ENCODE data around the gene DOC2A.

The DOC2A gene

DNA sequence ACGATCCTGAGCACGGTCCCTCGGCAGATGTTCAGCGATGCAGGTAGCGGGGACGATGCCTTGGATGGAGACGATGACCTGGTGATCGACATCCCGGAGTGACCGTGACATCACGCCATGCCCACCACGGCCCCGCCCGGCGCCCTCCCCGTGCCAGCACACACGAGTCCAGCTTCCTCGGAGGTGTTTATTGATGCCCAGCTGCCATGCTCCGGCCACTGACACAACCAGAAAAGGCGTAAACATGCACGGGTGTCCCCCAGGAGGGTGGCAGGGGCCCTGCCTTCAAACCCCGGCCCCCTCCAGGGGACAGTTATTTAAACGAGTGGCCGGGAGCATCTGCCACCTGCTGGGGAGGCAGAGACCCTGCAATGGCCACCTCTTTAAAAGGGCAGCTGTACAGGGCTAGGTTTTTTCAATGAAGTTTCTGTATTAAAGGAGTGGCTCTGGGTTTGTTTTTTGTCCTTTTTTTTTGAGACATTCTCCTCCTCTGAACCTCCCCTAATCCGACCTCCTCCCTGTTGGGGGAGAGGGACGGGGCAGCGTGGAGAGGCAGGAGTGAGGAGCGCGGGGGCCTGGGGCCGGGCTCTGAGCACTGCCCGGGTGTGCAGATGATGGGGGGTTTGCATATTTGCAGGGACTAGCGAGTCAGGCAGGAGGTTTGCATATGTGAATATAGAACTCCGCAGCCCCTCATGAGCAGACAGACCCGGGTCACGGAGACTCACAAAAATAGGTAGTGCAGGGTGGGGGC is 5.3 kb downstream of the DOC2A start:
- in situ Hi-C loops (cut with HindIII; ENCODE audit: low sequenced_read_pairs), result no loop called here

DNA sequence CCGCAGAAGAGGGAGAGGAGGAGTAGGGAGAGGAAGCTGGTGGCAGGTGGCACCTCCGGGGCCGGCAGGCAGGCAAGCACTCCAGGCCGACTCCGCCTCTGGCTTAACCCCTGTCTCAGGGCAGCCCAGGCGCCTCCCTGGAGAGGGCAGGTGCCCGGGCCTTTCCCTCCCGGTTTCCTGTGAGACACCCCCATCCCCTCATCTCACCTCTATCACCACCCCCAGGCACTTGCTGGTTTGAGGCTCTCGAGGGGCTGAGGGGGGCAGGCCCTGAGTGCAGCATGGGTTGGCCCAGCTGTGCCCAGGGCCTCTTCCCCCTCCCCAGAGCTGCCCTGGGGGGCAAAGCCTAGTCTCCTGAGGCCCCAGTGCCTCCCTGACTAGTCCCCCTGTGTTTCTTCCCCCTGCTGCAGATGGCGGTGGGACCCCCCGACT is 6.0 kb downstream of the DOC2A start:
- in situ Hi-C loops (cut with HindIII; ENCODE audit: low sequenced_read_pairs), result no loop called here

DNA sequence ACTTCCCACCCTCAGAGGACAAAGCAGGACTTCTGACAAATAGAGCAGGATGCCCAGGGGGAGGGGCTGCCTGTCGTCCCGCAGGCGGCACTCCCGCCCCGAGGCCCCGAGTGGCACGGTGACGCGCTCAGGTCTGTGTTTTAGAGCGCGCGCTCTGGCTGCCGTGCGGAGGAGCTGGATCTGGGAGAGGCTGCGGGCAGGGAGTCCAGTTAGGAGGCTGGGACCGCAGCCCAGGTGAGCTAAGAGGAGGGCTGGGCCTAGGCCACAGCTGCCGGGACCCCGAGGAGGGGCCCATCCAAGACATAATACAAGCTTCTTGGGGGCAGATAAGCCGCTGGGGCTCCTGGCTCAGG is 6.4 kb downstream of the DOC2A start:
- in situ Hi-C loops (cut with HindIII; ENCODE audit: low sequenced_read_pairs), result no loop called here

DNA sequence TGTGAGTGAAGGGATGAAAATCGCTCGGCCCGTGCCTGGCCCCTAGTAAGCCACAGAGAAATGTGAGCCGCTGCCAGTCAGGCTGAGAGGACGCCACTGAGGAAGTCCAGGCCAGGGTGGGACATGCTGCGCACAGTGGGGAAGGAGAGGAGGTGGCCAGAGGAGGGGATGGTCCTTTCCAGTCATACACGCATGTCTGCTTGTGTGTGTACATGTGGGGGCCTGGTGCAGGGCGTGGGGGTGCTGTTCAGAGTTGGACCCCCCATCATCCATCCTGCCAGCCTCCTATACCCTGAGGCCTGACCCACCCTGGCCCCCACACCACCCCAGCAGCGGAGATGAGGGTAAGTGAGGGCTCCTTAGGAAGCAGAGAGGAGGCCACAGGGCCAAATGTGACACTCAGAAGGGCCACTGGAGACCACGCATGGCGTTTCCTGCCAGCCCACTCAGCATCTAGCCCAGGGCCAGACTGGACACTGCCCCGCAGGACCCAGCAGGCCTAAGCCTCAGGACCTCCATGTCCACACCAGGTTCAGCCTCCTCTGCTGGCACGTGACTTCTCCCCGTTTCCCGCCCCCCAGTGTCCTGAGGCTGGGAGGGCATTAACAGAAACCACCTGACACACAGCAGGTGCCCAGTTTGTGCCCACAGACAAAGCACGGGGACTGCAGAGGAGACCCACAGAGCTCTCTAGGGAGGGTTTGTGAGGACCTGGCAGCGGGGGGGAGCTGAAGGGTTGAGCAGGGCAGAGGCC is 7.0 kb downstream of the DOC2A start:
- in situ Hi-C loops (cut with HindIII; ENCODE audit: low sequenced_read_pairs), result no loop called here

DNA sequence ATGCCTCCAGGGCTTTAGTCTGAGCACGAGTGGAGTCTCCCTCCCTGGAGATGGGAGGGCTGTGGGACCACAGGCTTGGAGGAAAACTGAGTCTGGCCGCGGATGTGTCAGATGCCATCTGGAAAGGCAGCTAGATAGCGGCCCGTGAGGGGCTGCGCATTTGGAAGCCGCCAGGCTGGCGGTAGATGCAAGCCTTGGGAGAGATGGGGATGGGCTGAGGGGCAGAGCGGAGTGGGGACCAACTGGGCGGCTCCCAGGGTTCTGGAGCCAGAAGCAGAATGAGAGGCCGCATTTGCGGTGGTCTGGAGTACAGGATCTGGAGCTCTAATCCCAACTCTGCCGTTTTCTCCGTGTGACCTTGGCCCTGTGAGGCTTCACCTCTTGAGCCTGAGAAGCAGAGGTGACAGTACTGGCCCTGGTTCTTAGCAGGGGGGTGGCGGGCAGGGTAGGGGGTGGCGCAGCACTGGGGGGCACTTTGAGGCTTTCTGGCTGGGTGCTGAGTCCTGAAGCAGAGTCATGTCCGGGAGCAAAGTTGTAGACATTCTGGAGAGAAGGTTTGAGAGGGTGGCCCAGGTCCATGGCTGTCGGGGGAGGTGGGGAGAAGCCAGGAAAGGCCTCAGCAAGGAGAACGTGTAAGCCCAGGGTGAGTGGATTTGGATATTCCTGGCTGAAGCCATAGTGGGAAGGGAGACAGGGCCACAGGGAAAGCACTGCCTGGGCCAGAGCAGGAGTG is 8.0 kb downstream of the DOC2A start:
- in situ Hi-C loops (cut with HindIII; ENCODE audit: low sequenced_read_pairs), result no loop called here

DNA sequence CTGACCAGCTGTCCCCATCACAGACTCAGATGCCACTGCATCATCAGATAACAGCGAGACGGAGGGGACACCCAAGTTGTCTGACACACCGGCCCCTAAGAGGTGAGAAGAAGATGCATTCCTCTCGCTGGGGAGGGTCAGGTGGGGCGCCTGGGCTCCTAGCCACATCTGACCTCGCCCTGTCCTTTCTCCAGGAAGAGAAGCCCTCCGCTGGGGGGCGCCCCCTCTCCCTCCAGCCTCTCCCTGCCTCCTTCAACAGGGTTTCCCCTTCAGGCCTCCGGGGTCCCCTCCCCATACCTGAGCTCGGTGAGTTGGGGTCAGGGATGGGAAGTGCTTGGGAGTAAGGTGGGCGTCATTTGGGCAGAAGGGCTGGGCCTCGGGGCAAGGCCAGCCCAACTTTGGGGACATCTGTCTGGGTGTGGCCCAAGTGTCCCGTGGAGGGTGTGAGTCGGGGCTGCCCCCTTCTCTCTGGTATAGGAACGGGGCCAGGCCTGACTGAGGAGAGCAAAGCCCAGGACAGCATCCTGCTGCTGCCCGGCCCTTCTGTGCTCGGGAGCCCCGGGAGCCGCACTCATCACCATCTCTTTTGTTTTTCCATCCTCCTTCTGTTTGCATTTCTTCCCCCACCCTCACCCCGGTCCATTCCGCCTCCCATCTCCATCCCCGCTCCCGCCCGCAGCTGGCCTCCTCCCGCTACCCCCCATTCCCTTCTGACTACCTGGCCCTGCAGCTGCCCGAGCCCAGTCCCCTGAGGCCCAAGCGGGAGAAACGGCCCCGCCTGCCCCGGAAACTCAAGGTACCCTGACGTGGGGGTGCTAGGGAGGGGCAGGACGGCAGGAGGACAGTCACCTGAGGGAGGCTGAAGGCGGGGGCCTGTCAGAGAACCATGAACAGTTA is 9.8 kb downstream of the DOC2A start:
- in situ Hi-C loops (cut with HindIII; ENCODE audit: low sequenced_read_pairs), result no loop called here

DNA sequence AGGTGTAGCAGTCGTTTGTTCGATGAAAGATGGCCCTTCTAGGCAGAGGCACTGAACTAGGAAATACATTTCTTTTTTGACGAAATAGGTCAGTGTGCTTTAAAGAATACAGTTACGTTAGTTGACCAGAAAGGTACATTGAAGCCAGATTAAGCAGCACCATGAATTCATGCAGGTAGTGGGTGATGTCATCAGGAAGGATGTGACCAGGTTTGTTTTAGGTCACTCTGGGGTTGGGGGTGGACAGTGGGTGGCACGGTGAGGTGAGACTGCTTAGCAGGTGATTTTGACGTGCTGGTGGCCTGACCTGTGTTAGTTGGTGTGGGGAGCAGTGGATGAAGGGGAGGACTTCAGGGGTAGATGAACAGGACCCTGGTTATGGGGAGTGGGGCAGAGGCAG is 11.2 kb downstream of the DOC2A start:
- in situ Hi-C loops (cut with HindIII; ENCODE audit: low sequenced_read_pairs), result no loop called here

DNA sequence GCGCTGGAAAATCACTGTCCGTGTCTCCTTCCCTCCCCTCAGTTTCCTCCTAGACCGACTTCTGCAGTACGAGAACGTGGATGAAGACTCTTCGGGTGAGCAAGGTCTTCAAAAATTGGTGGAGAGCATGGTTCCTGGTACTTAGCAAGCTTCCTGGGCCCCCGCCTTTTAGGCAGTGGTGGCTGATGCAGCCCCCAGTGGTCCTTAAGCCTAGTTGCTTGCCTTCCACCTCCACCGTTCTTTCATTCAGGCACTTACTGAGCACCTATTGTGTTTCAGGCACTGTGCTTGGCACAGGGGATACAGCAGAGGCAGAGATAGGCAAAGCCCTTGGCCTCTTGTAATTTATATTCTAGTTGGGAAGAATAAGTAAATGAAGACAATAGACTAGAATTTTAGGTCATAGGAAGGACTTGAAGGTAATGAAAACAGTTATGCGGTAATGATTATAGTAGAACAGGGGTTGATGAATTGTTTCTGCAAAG is 14.0 kb downstream of the DOC2A start:
- in situ Hi-C loops (cut with HindIII; ENCODE audit: low sequenced_read_pairs), result no loop called here

DNA sequence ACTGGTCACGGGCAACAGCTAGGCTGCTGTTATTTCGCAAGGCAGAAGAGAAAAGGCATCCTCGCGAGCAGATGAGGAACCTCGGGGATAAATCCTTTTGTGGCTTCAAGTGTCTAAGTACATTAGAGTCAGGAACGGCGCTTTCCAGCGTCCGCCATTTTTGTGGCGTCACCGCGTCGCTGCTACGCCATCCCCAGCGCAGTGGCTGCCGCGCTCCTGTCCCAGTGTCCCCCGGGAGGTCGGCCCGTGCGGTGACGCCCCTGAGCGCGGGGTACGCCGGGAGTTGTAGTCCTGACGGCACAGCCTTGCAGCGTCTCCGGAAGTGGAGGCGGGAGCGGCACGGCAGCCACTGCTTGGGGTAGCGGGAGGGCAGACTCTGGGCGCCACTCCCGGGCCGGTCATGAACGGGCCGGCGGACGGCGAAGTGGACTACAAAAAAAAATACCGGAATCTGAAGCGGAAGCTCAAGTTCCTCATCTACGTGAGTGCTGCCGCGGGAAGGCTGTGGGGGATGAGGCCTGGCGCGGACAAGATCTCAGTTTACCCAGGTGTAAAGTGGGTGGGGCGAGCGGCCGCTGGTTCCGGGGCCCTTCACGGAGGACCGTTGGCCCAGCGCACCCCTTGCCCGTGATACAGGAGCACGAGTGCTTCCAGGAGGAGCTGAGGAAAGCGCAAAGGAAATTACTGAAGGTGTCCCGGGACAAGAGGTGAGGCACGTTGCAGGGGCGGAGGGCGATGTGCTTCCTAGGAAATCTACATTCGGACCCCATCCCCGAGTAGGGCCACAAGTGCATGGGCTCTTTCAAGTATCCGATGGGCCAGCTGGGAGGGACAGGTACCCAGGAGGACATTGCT is 14.7 kb downstream of the DOC2A start, which contains the start of gene INO80E:
INO80E (plus strand) TSS at position 331 of the 855 bp plus-strand sequence; CDS start at position 401, 70 bp downstream.
- in situ Hi-C loops (cut with HindIII; ENCODE audit: low sequenced_read_pairs), result no loop called here

DNA sequence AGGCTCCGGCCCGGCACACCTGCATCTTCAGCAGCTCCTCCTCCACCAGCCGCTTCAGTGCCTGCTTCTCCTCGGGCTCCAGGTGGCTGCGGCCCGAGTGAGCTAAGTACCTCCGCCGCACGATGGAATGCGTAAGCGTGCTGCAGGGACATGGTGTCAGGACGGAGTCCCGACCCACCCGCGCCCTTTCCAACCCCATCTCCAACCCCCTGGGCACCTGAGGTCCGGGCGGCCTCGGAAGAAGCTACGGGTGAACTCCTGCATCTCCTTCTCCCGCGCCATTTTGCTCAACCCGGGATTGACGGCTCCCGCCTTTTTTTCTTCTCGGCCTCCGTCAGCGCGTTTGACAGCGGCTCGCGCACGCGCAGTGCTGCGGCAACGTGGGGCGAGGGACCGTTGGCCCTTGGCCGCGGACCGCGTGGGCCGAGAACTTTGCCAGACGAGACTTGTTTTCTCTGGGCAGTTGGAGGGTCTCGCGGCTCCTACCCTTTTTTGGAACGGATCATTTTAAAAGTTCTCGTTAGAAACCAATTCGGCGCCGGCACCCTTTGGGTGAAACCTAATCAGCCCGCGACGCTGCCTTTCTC is 15.4 kb downstream of the DOC2A start, which contains the start of gene HIRIP3:
HIRIP3 (minus strand) TSS at position 294 of the 587 bp plus-strand sequence; CDS start at position 282, 12 bp downstream.
- in situ Hi-C loops (cut with HindIII; ENCODE audit: low sequenced_read_pairs), result no loop called here

DNA sequence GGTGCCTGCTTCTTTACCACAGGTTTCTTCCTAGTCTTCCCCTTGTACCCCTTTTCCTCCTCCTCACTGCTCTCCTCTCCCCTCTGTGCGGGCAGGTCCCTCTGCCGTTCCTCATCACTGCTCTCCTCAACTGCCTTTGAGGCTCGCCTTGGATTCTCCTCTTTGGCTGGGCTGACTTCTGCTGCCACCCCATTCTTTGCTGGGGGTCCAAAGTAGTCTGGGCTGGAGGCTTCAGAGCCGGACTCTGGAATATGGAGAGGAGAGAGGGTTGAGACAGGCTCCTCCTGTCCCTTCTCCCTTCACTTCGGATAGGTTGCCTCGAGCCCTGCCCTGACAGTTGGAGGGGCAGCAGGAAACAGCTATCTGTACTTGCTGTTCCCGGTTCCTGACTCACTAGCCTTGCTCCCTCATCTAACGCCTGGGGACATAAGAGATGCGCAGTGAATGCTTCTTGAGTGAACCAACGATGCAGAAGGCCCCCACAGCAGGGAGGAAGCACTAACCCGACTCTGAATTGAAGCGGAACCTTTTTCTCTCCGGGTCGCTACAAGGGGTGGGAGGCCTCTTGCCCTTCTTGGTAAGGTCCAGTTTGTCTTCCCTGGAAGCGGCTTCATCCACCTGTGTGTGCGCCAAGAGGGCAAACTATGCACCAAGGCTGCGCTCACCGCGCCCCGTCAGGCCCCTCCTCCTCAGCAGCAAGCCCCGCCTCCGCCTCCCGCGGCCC is 16.1 kb downstream of the DOC2A start:
- in situ Hi-C loops (cut with HindIII; ENCODE audit: low sequenced_read_pairs), result loop anchor here (5.0 kb wide), 1 partner anchor 58 kb away; a partner anchor contains a TSS

DNA sequence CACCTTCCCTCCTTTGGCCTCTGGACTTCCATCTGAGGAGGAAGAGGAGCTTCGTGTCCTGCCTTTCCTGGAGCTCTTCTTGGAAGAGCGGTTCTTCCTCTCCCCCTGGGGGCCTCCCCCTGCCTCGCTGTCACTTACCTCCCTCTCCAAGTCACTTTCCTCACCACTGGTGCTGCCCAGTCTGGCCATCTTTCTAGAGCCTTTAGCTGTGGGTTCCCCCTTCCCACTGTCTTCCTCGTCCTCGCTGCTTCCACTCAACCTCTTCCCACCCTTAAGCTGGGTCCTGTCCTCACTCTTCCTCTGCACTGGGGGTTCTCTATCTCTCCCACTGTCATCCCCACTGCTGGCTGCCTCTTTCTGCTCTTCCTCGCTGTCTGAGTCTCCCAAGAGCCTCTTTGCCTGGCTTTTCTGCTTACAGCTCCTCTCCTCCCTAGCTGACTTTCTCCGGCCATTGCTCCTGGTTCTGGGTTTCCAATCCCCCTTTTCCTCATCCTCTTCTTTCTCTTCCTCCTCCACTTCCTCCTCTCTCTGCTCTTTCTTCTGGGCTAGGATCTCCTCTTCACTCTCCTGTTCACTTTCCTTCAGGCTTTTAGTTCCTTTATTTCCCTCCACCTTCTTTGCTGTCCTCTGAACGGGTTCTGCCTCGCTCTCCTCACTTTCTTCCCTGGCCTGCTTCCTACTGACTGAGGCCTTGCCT is 16.8 kb downstream of the DOC2A start:
- in situ Hi-C loops (cut with HindIII; ENCODE audit: low sequenced_read_pairs), result loop anchor here (5.0 kb wide), 1 partner anchor 58 kb away; a partner anchor contains a TSS

DNA sequence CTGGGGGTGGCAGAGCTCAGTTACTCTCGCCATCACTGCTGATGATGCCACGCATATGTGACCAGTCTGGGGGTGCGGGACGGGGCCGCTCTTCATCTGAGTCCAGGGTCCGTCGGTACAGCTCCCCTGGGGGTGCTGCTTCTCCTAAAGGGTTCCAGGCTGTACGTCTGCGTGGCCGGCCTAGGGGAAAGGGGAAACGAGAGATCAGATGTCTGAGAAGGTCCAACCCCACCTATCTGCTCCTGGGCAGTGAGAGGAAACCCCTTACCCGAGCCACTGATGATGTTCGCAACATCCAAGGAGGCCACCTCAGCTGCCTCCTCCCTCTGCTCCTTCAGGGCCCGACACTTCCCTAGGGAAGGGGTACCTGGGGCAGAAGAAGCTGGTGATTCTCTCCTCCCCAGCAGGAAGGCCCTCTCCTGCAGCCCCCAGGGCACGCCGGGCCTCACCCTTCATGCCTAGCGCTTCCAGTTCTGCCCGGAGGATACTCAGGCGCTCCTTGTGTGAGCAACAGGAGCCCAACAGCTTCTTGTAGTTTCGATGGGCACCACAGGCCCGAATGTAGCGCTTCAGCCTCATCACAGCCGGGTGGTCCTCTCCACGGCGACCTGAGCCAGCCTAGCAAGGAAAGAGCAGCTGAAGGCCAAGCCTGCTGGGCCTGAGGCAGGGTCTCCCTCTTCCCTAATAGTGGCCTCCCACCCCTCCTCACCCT is 17.5 kb downstream of the DOC2A start:
- in situ Hi-C loops (cut with HindIII; ENCODE audit: low sequenced_read_pairs), result loop anchor here (5.0 kb wide), 1 partner anchor 59 kb away; a partner anchor contains a TSS

DNA sequence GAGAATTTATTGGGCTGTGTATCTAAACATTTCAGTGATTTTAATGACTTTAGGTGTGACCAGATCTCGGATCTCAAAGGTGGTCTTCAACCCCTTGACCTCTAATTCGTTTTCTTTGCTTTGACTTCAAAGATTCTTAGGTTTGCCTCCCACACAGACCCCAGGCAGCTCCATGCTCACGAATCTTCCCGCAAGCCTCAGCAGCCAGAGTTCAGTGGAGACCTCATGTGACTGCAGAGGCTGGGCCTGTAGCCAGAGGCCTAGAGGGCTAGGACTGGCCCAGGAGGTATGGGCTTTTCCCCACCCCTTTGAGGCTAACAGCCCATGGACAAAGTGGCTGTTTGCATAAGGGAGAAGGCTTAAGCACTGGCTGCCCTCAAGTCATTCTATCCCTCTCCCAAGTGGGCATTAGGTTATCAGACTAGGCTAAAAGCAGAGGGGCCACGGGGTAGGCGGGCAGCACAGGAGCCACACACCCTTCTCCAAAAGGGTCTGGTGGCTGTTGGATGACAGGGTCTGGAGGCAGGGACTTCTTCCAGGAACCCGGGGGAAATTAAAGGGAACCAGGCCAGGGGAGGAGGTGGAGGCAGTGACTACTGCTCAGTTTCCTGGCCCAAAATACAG is 18.4 kb downstream of the DOC2A start:
- in situ Hi-C loops (cut with HindIII; ENCODE audit: low sequenced_read_pairs), result loop anchor here (5.0 kb wide), 1 partner anchor 60 kb away; a partner anchor contains a TSS

DNA sequence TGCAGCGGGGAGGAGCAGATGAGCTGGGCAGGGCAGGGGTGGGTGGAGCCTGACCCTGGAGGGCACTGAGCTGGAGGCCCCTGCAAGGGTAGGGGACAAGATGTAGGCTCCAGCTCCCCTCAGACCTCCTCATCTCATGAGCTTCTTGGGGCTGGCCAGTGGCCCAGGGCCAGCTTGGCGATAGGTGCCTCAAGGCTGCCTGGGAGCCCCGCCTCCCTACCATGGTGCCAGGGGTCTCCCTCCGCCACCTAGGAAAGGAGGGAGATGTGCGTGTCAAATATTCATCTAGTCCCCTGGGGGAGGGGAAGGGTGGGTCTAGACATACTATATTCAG is 19.3 kb downstream of the DOC2A start:
- in situ Hi-C loops (cut with HindIII; ENCODE audit: low sequenced_read_pairs), result loop anchor here (5.0 kb wide), 1 partner anchor 61 kb away; a partner anchor contains a TSS

DNA sequence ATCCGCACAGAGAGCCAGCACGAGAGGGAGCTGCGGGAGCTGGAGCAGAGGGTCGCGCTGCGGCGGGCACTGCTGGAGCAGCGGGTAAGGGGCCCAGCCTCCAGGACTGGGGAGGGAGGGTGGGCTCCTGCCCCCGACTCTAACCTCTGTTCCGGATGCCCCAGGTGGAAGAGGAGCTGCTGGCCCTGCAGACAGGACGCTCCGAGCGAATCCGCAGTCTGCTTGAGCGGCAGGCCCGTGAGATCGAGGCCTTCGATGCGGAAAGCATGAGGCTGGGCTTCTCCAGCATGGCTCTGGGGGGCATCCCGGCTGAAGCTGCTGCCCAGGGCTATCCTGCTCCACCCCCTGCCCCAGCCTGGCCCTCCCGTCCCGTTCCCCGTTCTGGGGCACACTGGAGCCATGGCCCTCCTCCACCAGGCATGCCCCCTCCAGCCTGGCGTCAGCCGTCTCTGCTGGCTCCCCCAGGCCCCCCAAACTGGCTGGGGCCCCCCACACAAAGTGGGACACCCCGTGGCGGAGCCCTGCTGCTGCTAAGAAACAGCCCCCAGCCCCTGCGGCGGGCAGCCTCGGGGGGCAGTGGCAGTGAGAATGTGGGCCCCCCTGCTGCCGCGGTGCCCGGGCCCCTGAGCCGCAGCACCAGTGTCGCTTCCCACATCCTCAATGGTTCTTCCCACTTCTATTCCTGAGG is 19.8 kb downstream of the DOC2A start:
- in situ Hi-C loops (cut with HindIII; ENCODE audit: low sequenced_read_pairs), result loop anchor here (5.0 kb wide), 1 partner anchor 61 kb away; a partner anchor contains a TSS
